PC-3 (cell line): ENCODE results near the gene KCNIP4. TPM values are rescaled to one million over a fixed set of nuclear protein-coding genes. Genes with fewer than 3 reads are reported as not detected.

Experiments
- ATAC-seq: fragments of 200-7000 bp; cut with Tn5 transposase; 2 replicates; pipeline ENCODE4 v1.9.1; 2020; ENCODE audit warnings: mild to moderate bottlenecking, moderate library complexity
- BruUV-seq: library from RNA; stranded (reverse); fragments of 400-500 nt; replicated peaks from 2 replicates; lab custom pipeline; 2021; lab: Mats Ljungman, UMichigan
- CTCF ChIA-PET: fragments of 300-600 bp; sonication (Branson Sonifier 250); formaldehyde crosslinking; loops from one replicate; lab custom pipeline; 2022; ENCODE audit warnings: antibody characterized with exemption; lab: Charles Lee
- POLR2A ChIA-PET: fragments of 300-600 bp; sonication (Branson Sonifier 250); formaldehyde crosslinking; loops from one replicate; lab custom pipeline; 2022; ENCODE audit warnings: antibody characterized with exemption; ENCODE audit not compliant: unreplicated experiment; lab: Charles Lee
- DNase-seq: peaks from one replicate; pipeline ENCODE4 v3.0.0-alpha.2; 2015
- H2AFZ ChIP-seq: fragments of 300-600 bp; sonication (generic); 2 replicates; pipeline ENCODE4 v1.6.0; 2016; ENCODE audit warnings: antibody characterized with exemption, low read length
- H3F3A ChIP-seq: fragments of 300-600 bp; sonication (generic); one replicate; pipeline ENCODE4 v1.6.0; 2017; ENCODE audit warnings: antibody characterized with exemption, low read length, control low read depth, mild to moderate bottlenecking; ENCODE audit not compliant: unreplicated experiment
- H3K27ac ChIP-seq: fragments of 300-600 bp; sonication (generic); 2 replicates; pipeline ENCODE4 v1.5.1; 2016; ENCODE audit warnings: mild to moderate bottlenecking, low read length
- H3K27me3 ChIP-seq: fragments of 300-600 bp; sonication (generic); 2 replicates; pipeline ENCODE4 v1.6.1; 2016; ENCODE audit warnings: low read length, mixed read lengths
- H3K36me3 ChIP-seq: fragments of 300-600 bp; sonication (generic); 2 replicates; pipeline ENCODE4 v1.6.1; 2016; ENCODE audit warnings: low read depth, mixed run types, low read length, mixed read lengths
- H3K4me1 ChIP-seq: fragments of 300-600 bp; sonication (generic); 2 replicates; pipeline ENCODE4 v1.5.1; 2016; ENCODE audit warnings: low read length; ENCODE audit not compliant: insufficient read depth
- H3K4me2 ChIP-seq: fragments of 300-600 bp; sonication (generic); 2 replicates; pipeline ENCODE4 v1.6.0; 2016; ENCODE audit warnings: low read length
- H3K4me3 ChIP-seq: fragments of 300-600 bp; sonication (generic); 2 replicates; pipeline ENCODE4 v1.5.1; 2016; ENCODE audit warnings: mild to moderate bottlenecking, low read length, mixed read lengths
- H3K79me2 ChIP-seq: fragments of 300-600 bp; sonication (generic); 2 replicates; pipeline ENCODE4 v1.6.1; 2017; ENCODE audit warnings: low read length, mixed read lengths
- H3K9ac ChIP-seq: fragments of 300-600 bp; sonication (generic); 2 replicates; pipeline ENCODE4 v1.6.0; 2016; ENCODE audit warnings: mild to moderate bottlenecking, low read length
- H3K9me2 ChIP-seq: fragments of 300-600 bp; sonication (generic); replicated peaks from 2 replicates; pipeline ENCODE4 v1.6.1; 2016; ENCODE audit warnings: mixed run types, low read length, mixed read lengths
- H3K9me3 ChIP-seq: fragments of 300-600 bp; sonication (generic); 2 replicates; pipeline ENCODE4 v1.6.1; 2016; ENCODE audit warnings: low read length, mixed read lengths
- H4K20me1 ChIP-seq: fragments of 300-600 bp; sonication (generic); 2 replicates; pipeline ENCODE4 v1.6.1; 2016; ENCODE audit warnings: low read length, mixed read lengths
- CTCF ChIP-seq: fragments of 300-600 bp; sonication (generic); conservative IDR thresholded peaks from 2 replicates; pipeline ENCODE4 v1.5.1; 2017; ENCODE audit warnings: antibody characterized with exemption, low read depth, mild to moderate bottlenecking, low read length
- EZH2 ChIP-seq: fragments of 300-600 bp; sonication (generic); IDR thresholded peaks from one replicate; pipeline ENCODE4 v1.6.1; 2017; ENCODE audit warnings: antibody characterized with exemption, mild to moderate bottlenecking, low read length; ENCODE audit not compliant: unreplicated experiment
- EZH2phosphoT487 ChIP-seq: fragments of 300-600 bp; sonication (generic); IDR thresholded peaks from 2 replicates; pipeline ENCODE4 v1.6.1; 2018; ENCODE audit warnings: mild to moderate bottlenecking, antibody characterized with exemption, low read length, borderline replicate concordance
- intact Hi-C: fragments of 100-400 bp; cut with micrococcal nuclease; formaldehyde crosslinking; loops from 2 replicates; pipeline ENCODE4 v1.9.0; 2023
- total RNA-seq: library from RNA; depleted of rRNA; stranded (reverse); fragments of >200 nt; gene quantifications from 2 replicates; pipeline ENCODE4 v1.2.3, GENCODE V29; 2014

KCNIP4 gene
- total RNA-seq, 1 experiment from 2014 or later: not detected

- POLR2A ChIA-PET: no interaction called here
- Histone ChIP-seq H3K79me2 (no peaks in the 10 kb centered on the region), H3K9me2 (no peaks in the 10 kb centered on the region), H4K20me1 (no peaks in the 10 kb centered on the region), H2AFZ (no peak overlapping the region), H3K4me1 (peaks cover 39% of the 10 kb centered on the region), H3K4me3 (no peak overlapping the region), H3K36me3 (no peaks in the 10 kb centered on the region), H3K27me3 (no peaks in the 10 kb centered on the region), H3K4me2 (no peak overlapping the region), H3K9ac (no peak overlapping the region), H3K9me3 (no peaks in the 10 kb centered on the region), H3F3A (peaks cover 13% of the 10 kb centered on the region), H3K27ac (no peak overlapping the region)
- TF ChIP-seq EZH2: no peak
- TF ChIP-seq EZH2phosphoT487: no peak
- no peak for TF ChIP-seq CTCF
- intact Hi-C loops: no loop called here
- no TSS peak for BruUV-seq
- DNase-seq: no peak
- CTCF ChIA-PET: no interaction called here
- ATAC-seq: no peak
Observed at GRCh38 chr4:21884615-21885014, 64.0 kb downstream of the KCNIP4 start.

- ChIA-PET POLR2A (no interaction called here), CTCF (no interaction called here)
- Histone ChIP-seq H3K9me2 (no peaks in the 10 kb centered on the region), H4K20me1 (no peaks in the 10 kb centered on the region), H3K79me2 (no peaks in the 10 kb centered on the region), H3K27me3 (no peaks in the 10 kb centered on the region), H3K4me3 (no peak overlapping the region), H2AFZ (no peak overlapping the region), H3K36me3 (no peaks in the 10 kb centered on the region), H3F3A (no peaks in the 10 kb centered on the region), H3K9me3 (no peaks in the 10 kb centered on the region), H3K27ac (no peak overlapping the region), H3K4me2 (no peak overlapping the region), H3K4me1 (peaks cover 19% of the 10 kb centered on the region), H3K9ac (no peak overlapping the region)
- DNase-seq (peak; percentile 48), ATAC-seq (peak; percentile 24; the same call in 1 of the 2 replicates)
- no TSS peak for BruUV-seq
- no peak for TF ChIP-seq EZH2phosphoT487
- no peak for TF ChIP-seq EZH2
- no peak for TF ChIP-seq CTCF
- intact Hi-C loops: no loop called here
Observed at GRCh38 chr4:21882051-21882839, 66.3 kb downstream of the KCNIP4 start.

GRCh38 chr4:21879187-21879586 is 69.4 kb downstream of the KCNIP4 start:
- CTCF ChIA-PET: no interaction called here
- no peaks in the 10 kb centered on the region for H3F3A ChIP-seq
- H4K20me1 ChIP-seq: no peaks in the 10 kb centered on the region
- H3K36me3 ChIP-seq: no peaks in the 10 kb centered on the region
- H2AFZ ChIP-seq: no peak overlapping the region
- no peak overlapping the region for H3K4me3 ChIP-seq
- no peaks in the 10 kb centered on the region for H3K27me3 ChIP-seq
- ATAC-seq: no peak
- no TSS peak for BruUV-seq
- no peak overlapping the region for H3K9ac ChIP-seq
- peak; percentile 21 for DNase-seq
- H3K4me1 ChIP-seq: peaks cover 4% of the 10 kb centered on the region
- TF ChIP-seq CTCF: peak; percentile 34
- TF ChIP-seq EZH2phosphoT487: no peak
- TF ChIP-seq EZH2: no peak
- POLR2A ChIA-PET: no interaction called here
- intact Hi-C loops: no loop called here
- H3K9me2 ChIP-seq: no peaks in the 10 kb centered on the region
- H3K4me2 ChIP-seq: no peak overlapping the region
- H3K9me3 ChIP-seq: no peaks in the 10 kb centered on the region
- no peaks in the 10 kb centered on the region for H3K79me2 ChIP-seq
- H3K27ac ChIP-seq: no peak overlapping the region
